GM12865 (cell line): ENCODE measurements around the gene ESPNL.

Experiments
- DNase-seq: peaks from one replicate; pipeline ENCODE4 v3.0.0; 2010; ENCODE audit warnings: low read depth
- H3K4me3 ChIP-seq: 2 replicates; pipeline ENCODE4 v1.5.1; 2011; ENCODE audit warnings: mild to moderate bottlenecking, low read depth, low read length, control low read depth
- CTCF ChIP-seq: IDR thresholded peaks from 2 replicates; pipeline ENCODE4 v1.5.1; 2011; ENCODE audit warnings: low read length, control low read depth, low read depth, inconsistent platforms; ENCODE audit not compliant: insufficient read depth; ENCODE audit errors: missing control alignments

The ESPNL gene

GRCh38 chr2:238124488-238125126, 24.5 kb downstream of the ESPNL start:
- TF ChIP-seq CTCF: no peak
- no peak overlapping the region for H3K4me3 ChIP-seq
- DNase-seq: no peak

GRCh38 chr2:238125127-238125885, 25.2 kb downstream of the ESPNL start:
- no peak for DNase-seq
- no peak for TF ChIP-seq CTCF
- H3K4me3 ChIP-seq: no peak overlapping the region

GRCh38 chr2:238126338-238126737, 26.2 kb downstream of the ESPNL start:
- TF ChIP-seq CTCF: no peak
- no peak overlapping the region for H3K4me3 ChIP-seq
- no peak for DNase-seq

GRCh38 chr2:238126775-238127164, 26.6 kb downstream of the ESPNL start:
- no peak for TF ChIP-seq CTCF
- no peak overlapping the region for H3K4me3 ChIP-seq
- DNase-seq: no peak

GRCh38 chr2:238127165-238128060, 27.3 kb downstream of the ESPNL start:
- no peak for TF ChIP-seq CTCF
- H3K4me3 ChIP-seq: no peak overlapping the region
- no peak for DNase-seq

GRCh38 chr2:238128061-238128440, 27.9 kb downstream of the ESPNL start:
- H3K4me3 ChIP-seq: no peak overlapping the region
- TF ChIP-seq CTCF: no peak
- DNase-seq: no peak
